ENCODE measurements around the gene EIF1B.
A peak's percentile ranks its signal among the peaks of the same experiment; 100 is the strongest.

The EIF1B gene

GRCh38 chr3:40309925-40310695 lies 603 bp downstream of the EIF1B start:
- peak; percentile 36 to 50 (median 45) for DNase-seq

- DNase-seq = no peak
Measured at GRCh38 chr3:40310705-40311104, 1.2 kb downstream of the EIF1B start.

GRCh38 chr3:40312661-40313226 lies 3.2 kb downstream of the EIF1B start:
- DNase-seq = no peak

GRCh38 chr3:40313975-40314860 lies 4.7 kb downstream of the EIF1B start:
- no peak for DNase-seq

GRCh38 chr3:40317061-40317855 lies 7.8 kb downstream of the EIF1B start:
- DNase-seq = no peak

- DNase-seq = no peak
Measured at GRCh38 chr3:40321818-40322217, 12.3 kb downstream of the EIF1B start.

- DNase-seq = no peak
Measured at GRCh38 chr3:40323946-40324345, 14.4 kb downstream of the EIF1B start.

- no peak for DNase-seq
Measured at GRCh38 chr3:40324621-40325020, 15.1 kb downstream of the EIF1B start.

GRCh38 chr3:40325465-40325864 lies 16.0 kb downstream of the EIF1B start:
- no peak for DNase-seq

- no peak for DNase-seq
Measured at GRCh38 chr3:40328374-40328773, 18.9 kb downstream of the EIF1B start.

- DNase-seq = no peak
Measured at GRCh38 chr3:40329071-40329470, 19.6 kb downstream of the EIF1B start.

GRCh38 chr3:40332684-40333083 lies 23.2 kb downstream of the EIF1B start:
- DNase-seq = no peak

GRCh38 chr3:40333416-40333815 lies 23.9 kb downstream of the EIF1B start:
- DNase-seq = no peak

GRCh38 chr3:40333852-40334251 lies 24.3 kb downstream of the EIF1B start:
- DNase-seq = no peak

- DNase-seq = no peak
Measured at GRCh38 chr3:40336101-40336500, 26.6 kb downstream of the EIF1B start.

- DNase-seq = no peak
Measured at GRCh38 chr3:40336511-40337135, 27.1 kb downstream of the EIF1B start.

- no peak for DNase-seq
Measured at GRCh38 chr3:40337136-40338108, 27.9 kb downstream of the EIF1B start.

- no peak for DNase-seq
Measured at GRCh38 chr3:40339871-40340270, 30.4 kb downstream of the EIF1B start.

- no peak for DNase-seq
Measured at GRCh38 chr3:40340541-40341170, 31.1 kb downstream of the EIF1B start.

GRCh38 chr3:40341671-40342070 lies 32.2 kb downstream of the EIF1B start:
- no peak for DNase-seq

GRCh38 chr3:40350529-40350928 lies 41.0 kb downstream of the EIF1B start:
- no peak for DNase-seq
